Measurements from ENCODE around the gene SP3. TPM values are rescaled to one million over a fixed set of nuclear protein-coding genes. Genes with fewer than 3 reads are reported as not detected.

The SP3 gene
- total RNA-seq, 5 donors from 2014 or later (not counting 1 experiment from before 2014, with no cell fraction given) = 107 to 150 (median 123) TPM

DNA sequence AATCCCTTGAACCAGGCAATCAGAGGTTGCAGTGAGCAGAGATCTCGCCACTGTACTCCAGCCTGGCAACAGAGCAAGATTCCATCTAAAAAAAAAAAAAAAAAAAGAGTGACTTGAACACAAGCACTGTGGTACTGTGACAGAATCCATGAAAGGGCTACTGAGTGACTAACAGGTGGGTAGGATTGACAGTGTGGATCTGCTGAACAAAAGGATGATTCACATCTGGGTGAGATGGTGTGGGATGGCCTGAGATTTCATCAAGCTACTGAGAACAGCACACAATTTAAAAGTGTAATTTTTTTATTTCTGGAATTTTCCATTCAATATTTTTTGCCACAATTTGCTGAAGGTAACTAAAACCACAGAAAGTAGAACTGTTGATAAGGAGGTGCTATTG lies 13.3 kb upstream of the SP3 start:
- ChIA-PET POLR2A (no interaction called here), CTCF (no interaction called here)

DNA sequence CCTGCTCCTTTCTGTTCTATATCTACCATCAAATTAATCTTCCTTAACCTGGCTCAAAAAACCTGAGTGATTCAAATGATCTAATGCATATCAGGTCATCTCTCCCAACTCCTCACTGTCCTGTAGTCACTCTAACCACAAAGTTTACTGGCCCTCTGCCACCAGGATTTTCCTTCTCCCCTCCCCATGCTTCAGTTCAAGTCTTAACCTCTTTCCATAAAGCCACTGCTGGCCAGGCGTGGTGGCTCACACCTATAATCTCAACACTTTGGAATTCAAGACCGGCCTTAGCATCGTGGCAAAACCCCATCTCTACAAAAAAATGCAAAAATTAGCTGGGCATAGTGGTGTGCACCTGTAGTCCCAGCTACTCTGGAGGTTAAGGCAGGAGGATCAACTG lies 7.5 kb upstream of the SP3 start:
- ATAC-seq (replicated peaks in 1 of 4) = no peak
- 83% methylated on average over 1 of the region's 3 CpGs for whole genome bisulfite sequencing (ENCODE audit: insufficient coverage)
- DNase-seq = no peak
- no peak overlapping the region for H3K4me3 Mint-ChIP-seq
- no peaks in the 10 kb centered on the region for H3K36me3 Mint-ChIP-seq
- Histone ChIP-seq H3K27ac (ENCODE audit: low read length) (no peak overlapping the region), H3K36me3 (ENCODE audit: control insufficient read depth in 2 of 2, extremely low read depth in 1 of 2, insufficient read depth in 1 of 2, low read length in 1 of 2) (no peaks in the 10 kb centered on the region), H3K27me3 (replicated peaks in 1 of 2; ENCODE audit: control insufficient read depth in 2 of 2, extremely low read depth in 1 of 2, insufficient read depth in 2 of 2, low read length in 1 of 2) (no peaks in the 10 kb centered on the region), H3K4me3 (ENCODE audit: control insufficient read depth in 1 of 2, extremely low read depth in 1 of 2, low read length in 1 of 2) (no peak overlapping the region), H3K4me1 (ENCODE audit: control insufficient read depth in 1 of 2, extremely low read depth in 1 of 2, insufficient read depth in 2 of 2, low read length in 2 of 2) (no peaks in the 10 kb centered on the region), H3K9me3 (no peaks in the 10 kb centered on the region)
- H3K27ac Mint-ChIP-seq = no peak overlapping the region
- CTCF ChIA-PET = no interaction called here
- POLR2A ChIA-PET = no interaction called here
- H3K27me3 Mint-ChIP-seq = peaks cover 4 to 5% of the 10 kb centered on the region in 2 donors
- no peaks in the 10 kb centered on the region for H3K4me1 Mint-ChIP-seq
- no peaks in the 10 kb centered on the region for H3K9me3 Mint-ChIP-seq

More for the DNA sequence above, 13.3 kb upstream of the SP3 start:
- WGBS (ENCODE audit: insufficient coverage) = no CpG with 5 or more reads among the region's 1 CpG
- H3K4me3 Mint-ChIP-seq = no peak overlapping the region
- H3K27me3 Mint-ChIP-seq = peaks cover 4 to 13% of the 10 kb centered on the region in 2 donors
- no peaks in the 10 kb centered on the region for H3K9me3 Mint-ChIP-seq
- H3K27ac Mint-ChIP-seq = no peak overlapping the region
- Histone ChIP-seq H3K4me1 (ENCODE audit: control insufficient read depth in 1 of 2, extremely low read depth in 1 of 2, insufficient read depth in 2 of 2, low read length in 2 of 2) (no peaks in the 10 kb centered on the region), H3K36me3 (ENCODE audit: control insufficient read depth in 2 of 2, extremely low read depth in 1 of 2, insufficient read depth in 1 of 2, low read length in 1 of 2) (no peaks in the 10 kb centered on the region), H3K4me3 (ENCODE audit: control insufficient read depth in 1 of 2, extremely low read depth in 1 of 2, low read length in 1 of 2) (no peak overlapping the region), H3K27ac (ENCODE audit: low read length) (no peak overlapping the region), H3K27me3 (replicated peaks in 1 of 2; ENCODE audit: control insufficient read depth in 2 of 2, extremely low read depth in 1 of 2, insufficient read depth in 2 of 2, low read length in 1 of 2) (peaks cover 0 to 2% of the 10 kb centered on the region in 2 experiments), H3K9me3 (no peaks in the 10 kb centered on the region)
- no peak for DNase-seq
- no peaks in the 10 kb centered on the region for H3K4me1 Mint-ChIP-seq
- ATAC-seq (replicated peaks in 1 of 4) = no peak
- H3K36me3 Mint-ChIP-seq = no peaks in the 10 kb centered on the region

DNA sequence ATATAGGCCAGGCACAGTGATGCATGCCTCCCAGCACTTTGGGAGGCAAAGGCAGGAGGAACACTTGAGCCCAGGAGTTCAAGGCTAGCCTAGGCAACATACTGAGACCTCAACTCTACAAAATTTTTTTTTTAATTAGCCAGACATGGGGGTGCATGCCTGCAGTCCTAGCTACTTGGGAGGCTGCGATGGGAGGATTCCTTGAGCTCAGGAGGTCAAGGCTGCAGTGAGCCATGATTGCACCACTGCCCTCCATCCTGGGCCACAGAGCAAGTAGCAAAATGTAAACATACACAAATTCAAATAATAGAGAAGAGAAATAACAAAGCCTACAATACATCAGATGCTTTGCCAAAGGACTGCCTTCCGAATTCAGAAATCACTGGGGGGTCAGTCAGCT lies 7.0 kb upstream of the SP3 start:
- CTCF ChIA-PET = no interaction called here
- POLR2A ChIA-PET = no interaction called here
- H3K9me3 Mint-ChIP-seq = no peaks in the 10 kb centered on the region

DNA sequence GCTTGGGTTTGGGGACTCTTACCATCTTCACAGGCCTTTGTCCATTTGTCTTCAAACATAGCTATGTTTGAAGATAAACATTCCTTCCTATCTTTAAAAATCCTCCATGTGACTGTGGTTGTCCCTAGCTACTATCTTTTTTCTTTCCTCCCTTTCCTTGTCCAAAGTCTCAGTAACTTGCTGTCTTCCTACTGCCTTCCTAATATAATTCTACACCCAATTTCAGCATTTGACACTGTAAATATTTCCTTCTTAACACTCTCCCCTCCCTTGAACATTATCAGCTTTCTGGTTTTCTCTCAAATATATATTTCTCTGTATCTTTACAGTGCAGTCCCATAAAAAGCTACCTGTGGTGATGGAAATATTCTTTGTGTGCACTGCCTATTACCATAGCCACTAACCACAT lies 5.3 kb upstream of the SP3 start:
- no peaks in the 10 kb centered on the region for H3K27me3 ChIP-seq (replicated peaks in 1 of 2; ENCODE audit: control insufficient read depth in 2 of 2, extremely low read depth in 1 of 2, insufficient read depth in 2 of 2, low read length in 1 of 2)
- H3K36me3 ChIP-seq (ENCODE audit: control insufficient read depth in 2 of 2, extremely low read depth in 1 of 2, insufficient read depth in 1 of 2, low read length in 1 of 2) = no peaks in the 10 kb centered on the region
- no peak overlapping the region for H3K4me3 ChIP-seq (ENCODE audit: control insufficient read depth in 1 of 2, extremely low read depth in 1 of 2, low read length in 1 of 2)
- no peak for ATAC-seq (replicated peaks in 1 of 4)
- no peak overlapping the region for H3K27ac Mint-ChIP-seq
- no peaks in the 10 kb centered on the region for H3K9me3 ChIP-seq
- no peak overlapping the region for H3K4me3 Mint-ChIP-seq
- no peak overlapping the region for H3K27ac ChIP-seq (ENCODE audit: low read length)
- H3K4me1 ChIP-seq (ENCODE audit: control insufficient read depth in 1 of 2, extremely low read depth in 1 of 2, insufficient read depth in 2 of 2, low read length in 2 of 2) = peaks cover 4 to 6% of the 10 kb centered on the region in 2 experiments
- ChIA-PET POLR2A (interaction anchor here in 1 of 2 donors (0.5 to 0.7 kb wide), 2 partner anchors 61 to 1606 kb away, joined by 5 to 7 read pairs; no protein-coding TSS in a partner anchor), CTCF (interaction anchor here in 1 of 2 donors (0.7 kb wide), 1 partner anchor 642 kb away, joined by 3 read pairs; no protein-coding TSS in a partner anchor)
- H3K27me3 Mint-ChIP-seq = peaks cover 4 to 5% of the 10 kb centered on the region in 2 donors
- H3K4me1 Mint-ChIP-seq = peaks cover 12 to 15% (median 14%) of the 10 kb centered on the region in 3 donors
- no peak for DNase-seq
- no peaks in the 10 kb centered on the region for H3K36me3 Mint-ChIP-seq
- H3K9me3 Mint-ChIP-seq = no peaks in the 10 kb centered on the region

More for the DNA sequence above, 7.0 kb upstream of the SP3 start:
- H3K4me1 Mint-ChIP-seq = no peaks in the 10 kb centered on the region
- no peaks in the 10 kb centered on the region for H3K9me3 ChIP-seq
- H3K27me3 ChIP-seq (replicated peaks in 1 of 2; ENCODE audit: control insufficient read depth in 2 of 2, extremely low read depth in 1 of 2, insufficient read depth in 2 of 2, low read length in 1 of 2) = no peaks in the 10 kb centered on the region
- no peak overlapping the region for H3K4me3 ChIP-seq (ENCODE audit: control insufficient read depth in 1 of 2, extremely low read depth in 1 of 2, low read length in 1 of 2)
- ATAC-seq (replicated peaks in 1 of 4) (no peak), DNase-seq (no peak)
- no peak overlapping the region for H3K4me3 Mint-ChIP-seq
- no peak overlapping the region for H3K27ac ChIP-seq (ENCODE audit: low read length)
- H3K36me3 ChIP-seq (ENCODE audit: control insufficient read depth in 2 of 2, extremely low read depth in 1 of 2, insufficient read depth in 1 of 2, low read length in 1 of 2) = no peaks in the 10 kb centered on the region
- H3K36me3 Mint-ChIP-seq = no peaks in the 10 kb centered on the region
- peaks cover 4 to 5% of the 10 kb centered on the region in 2 donors for H3K27me3 Mint-ChIP-seq
- H3K4me1 ChIP-seq (ENCODE audit: control insufficient read depth in 1 of 2, extremely low read depth in 1 of 2, insufficient read depth in 2 of 2, low read length in 2 of 2) = no peaks in the 10 kb centered on the region
- H3K27ac Mint-ChIP-seq = no peak overlapping the region
- 92% methylated on average over 2 of the region's 2 CpGs for WGBS (ENCODE audit: insufficient coverage)

DNA sequence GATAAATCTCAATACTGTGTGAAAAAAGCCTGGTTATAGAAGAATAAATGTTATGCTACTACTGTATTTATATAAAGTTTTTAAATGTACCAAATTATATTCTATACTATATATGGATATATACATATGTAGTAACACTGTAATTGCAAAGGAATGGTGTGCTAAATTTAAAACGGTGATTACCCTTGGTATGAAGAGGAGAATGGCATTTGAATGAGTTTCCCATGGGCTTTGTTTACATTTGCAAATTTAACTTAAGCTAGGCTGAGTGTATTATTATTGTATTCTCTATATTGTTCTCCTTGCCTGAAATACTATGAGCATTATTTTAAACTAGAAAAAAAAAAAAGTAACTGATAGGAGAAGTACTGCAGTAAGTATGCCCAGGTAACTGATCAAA lies 4.7 kb upstream of the SP3 start:
- Histone ChIP-seq H3K4me3 (ENCODE audit: control insufficient read depth in 1 of 2, extremely low read depth in 1 of 2, low read length in 1 of 2) (no peak overlapping the region), H3K9me3 (no peaks in the 10 kb centered on the region), H3K4me1 (ENCODE audit: control insufficient read depth in 1 of 2, extremely low read depth in 1 of 2, insufficient read depth in 2 of 2, low read length in 2 of 2) (peaks cover 4 to 6% of the 10 kb centered on the region in 2 experiments), H3K27ac (ENCODE audit: low read length) (no peak overlapping the region), H3K36me3 (ENCODE audit: control insufficient read depth in 2 of 2, extremely low read depth in 1 of 2, insufficient read depth in 1 of 2, low read length in 1 of 2) (no peaks in the 10 kb centered on the region), H3K27me3 (replicated peaks in 1 of 2; ENCODE audit: control insufficient read depth in 2 of 2, extremely low read depth in 1 of 2, insufficient read depth in 2 of 2, low read length in 1 of 2) (no peaks in the 10 kb centered on the region)
- no peak overlapping the region for H3K4me3 Mint-ChIP-seq
- H3K9me3 Mint-ChIP-seq = no peaks in the 10 kb centered on the region
- H3K4me1 Mint-ChIP-seq = peaks cover 12 to 15% (median 14%) of the 10 kb centered on the region in 3 donors
- ChIA-PET CTCF (interaction anchor here in 1 of 2 donors (0.7 kb wide), 1 partner anchor 642 kb away, joined by 3 read pairs; no protein-coding TSS in a partner anchor), POLR2A (no interaction called here)
- DNase-seq = no peak
- no peak overlapping the region for H3K27ac Mint-ChIP-seq
- no CpG with 5 or more reads among the region's 1 CpG for WGBS (ENCODE audit: insufficient coverage)
- no peaks in the 10 kb centered on the region for H3K36me3 Mint-ChIP-seq
- no peak for ATAC-seq (replicated peaks in 1 of 4)
- H3K27me3 Mint-ChIP-seq = peaks cover under 1% of the 10 kb centered on the region in 2 donors

DNA sequence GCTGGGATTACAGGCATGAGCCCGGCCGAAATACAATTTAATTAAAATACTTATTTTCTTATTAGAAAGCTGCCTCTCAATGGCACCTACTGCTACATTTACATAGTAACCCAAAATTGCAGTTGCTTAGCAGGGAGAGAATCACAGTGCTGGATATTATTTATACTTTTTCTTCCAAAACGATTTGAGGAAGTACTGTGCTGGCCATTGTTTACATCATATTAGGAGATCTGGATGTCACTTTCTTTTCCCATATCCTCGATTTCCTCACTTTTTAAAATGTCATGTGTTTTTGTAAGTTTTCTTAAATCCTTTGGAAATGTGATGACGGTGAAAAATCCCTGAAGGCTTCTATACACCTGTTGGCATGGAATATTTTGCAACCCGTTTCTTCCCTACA lies 3.4 kb upstream of the SP3 start:
- ATAC-seq (replicated peaks in 1 of 4) (no peak), DNase-seq (no peak)
- Mint-ChIP-seq H3K4me1 (peaks cover 12 to 15% (median 14%) of the 10 kb centered on the region in 3 donors), H3K27ac (no peak overlapping the region), H3K9me3 (no peaks in the 10 kb centered on the region), H3K27me3 (no peaks in the 10 kb centered on the region), H3K36me3 (no peaks in the 10 kb centered on the region), H3K4me3 (no peak overlapping the region)
- no peaks in the 10 kb centered on the region for H3K27me3 ChIP-seq (replicated peaks in 1 of 2; ENCODE audit: control insufficient read depth in 2 of 2, extremely low read depth in 1 of 2, insufficient read depth in 2 of 2, low read length in 1 of 2)
- 100% methylated on average over 1 of the region's 6 CpGs for WGBS (ENCODE audit: insufficient coverage)
- peaks cover 4 to 6% of the 10 kb centered on the region in 2 experiments for H3K4me1 ChIP-seq (ENCODE audit: control insufficient read depth in 1 of 2, extremely low read depth in 1 of 2, insufficient read depth in 2 of 2, low read length in 2 of 2)
- H3K4me3 ChIP-seq (ENCODE audit: control insufficient read depth in 1 of 2, extremely low read depth in 1 of 2, low read length in 1 of 2) = no peak overlapping the region
- H3K36me3 ChIP-seq (ENCODE audit: control insufficient read depth in 2 of 2, extremely low read depth in 1 of 2, insufficient read depth in 1 of 2, low read length in 1 of 2) = no peaks in the 10 kb centered on the region
- ChIA-PET POLR2A (no interaction called here), CTCF (no interaction called here)
- H3K27ac ChIP-seq (ENCODE audit: low read length) = no peak overlapping the region
- H3K9me3 ChIP-seq = no peaks in the 10 kb centered on the region

Data from T-cell (primary cell).